ENCODE measurements around the gene CHRNG.
"Not testable (repeated sequence)": the region's sequence is repeated elsewhere in the genome, so short reads cannot be mapped to it uniquely, and the experiment has no call there.

CHRNG gene

DNA sequence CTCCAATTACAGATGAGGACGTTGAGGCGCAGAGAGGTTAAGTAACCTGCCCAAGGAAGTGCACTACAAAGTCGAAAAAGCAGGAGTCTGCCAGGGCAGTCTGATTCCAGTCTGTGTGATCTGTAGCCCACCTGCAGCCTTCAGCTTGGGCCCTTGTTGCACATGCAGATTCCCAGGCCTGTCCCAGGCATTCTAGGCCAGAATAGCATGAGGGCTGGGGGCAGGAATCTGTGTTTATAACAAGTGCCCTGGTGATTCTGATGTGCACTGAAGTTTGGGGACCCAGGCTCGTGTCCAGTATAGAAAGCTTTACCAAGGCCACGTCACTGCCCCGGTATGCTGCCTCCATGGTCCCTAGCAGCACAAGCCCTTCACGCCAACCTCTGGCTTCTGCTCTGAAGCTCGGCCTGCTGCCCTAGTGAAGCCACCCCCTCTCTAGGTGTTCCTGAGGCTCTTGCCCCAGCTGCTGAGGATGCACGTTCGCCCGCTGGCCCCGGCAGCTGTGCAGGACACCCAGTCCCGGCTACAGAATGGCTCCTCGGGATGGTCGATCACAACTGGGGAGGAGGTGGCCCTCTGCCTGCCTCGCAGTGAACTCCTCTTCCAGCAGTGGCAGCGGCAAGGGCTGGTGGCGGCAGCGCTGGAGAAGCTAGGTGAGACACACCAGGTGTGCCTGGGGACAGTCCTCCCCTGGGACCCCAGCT is 4.6 kb downstream of the CHRNG start:
- DNase-seq: no peak

DNA sequence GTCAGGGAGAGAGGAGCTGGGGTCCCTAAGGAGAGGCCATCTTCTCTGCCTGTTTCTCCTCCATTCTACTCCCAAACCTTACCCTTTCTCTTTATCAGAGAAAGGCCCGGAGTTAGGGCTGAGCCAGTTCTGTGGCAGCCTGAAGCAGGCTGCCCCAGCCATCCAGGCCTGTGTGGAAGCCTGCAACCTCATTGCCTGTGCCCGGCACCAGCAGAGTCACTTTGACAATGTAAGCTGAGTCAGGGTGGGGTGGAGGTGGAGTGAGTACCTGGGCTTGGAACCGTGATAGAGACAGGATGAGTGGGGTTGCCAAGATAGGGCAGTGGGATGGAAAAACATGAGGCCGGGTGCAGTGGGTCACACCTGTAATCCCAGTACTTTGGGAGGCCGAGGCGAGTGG is 5.2 kb downstream of the CHRNG start:
- no peak for DNase-seq

DNA sequence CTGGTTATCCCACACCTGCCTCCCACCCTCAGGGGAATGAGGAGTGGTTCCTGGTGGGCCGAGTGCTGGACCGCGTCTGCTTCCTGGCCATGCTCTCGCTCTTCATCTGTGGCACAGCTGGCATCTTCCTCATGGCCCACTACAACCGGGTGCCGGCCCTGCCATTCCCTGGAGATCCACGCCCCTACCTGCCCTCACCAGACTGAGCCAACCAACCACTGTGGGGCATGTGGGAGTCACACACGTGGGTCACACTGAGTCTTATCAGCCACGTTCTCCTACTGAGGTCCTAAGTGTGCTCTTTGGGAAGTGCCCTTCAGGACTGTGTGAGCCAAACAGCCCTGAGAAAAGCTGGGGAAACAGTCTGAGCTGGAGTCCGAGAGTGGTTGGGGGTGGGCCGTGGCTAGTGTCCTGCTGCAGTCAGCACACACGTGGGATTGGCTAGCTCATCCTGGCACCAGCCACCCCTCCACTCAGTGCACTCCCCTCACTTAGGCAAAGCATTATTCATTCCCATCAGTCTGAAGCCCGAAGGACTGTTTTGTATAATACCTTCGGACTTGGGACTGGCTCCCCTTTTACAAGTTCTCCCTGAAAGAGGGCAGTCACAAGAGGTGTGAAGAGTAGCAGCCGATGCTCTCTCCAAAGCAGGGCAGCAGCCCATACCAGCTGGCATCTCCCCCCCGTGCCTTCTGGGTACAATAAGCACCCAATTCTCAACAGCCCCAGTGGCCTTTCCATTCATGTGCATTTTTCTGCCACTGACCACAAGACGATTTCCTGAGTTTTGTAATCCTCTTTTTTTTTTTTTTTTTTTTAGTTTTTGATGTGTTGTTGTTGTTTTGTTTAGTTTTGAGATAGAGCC is 6.3 kb downstream of the CHRNG start:
- DNase-seq: peak in 4 of 56 donors; percentile 8 to 36 (median 16)

DNA sequence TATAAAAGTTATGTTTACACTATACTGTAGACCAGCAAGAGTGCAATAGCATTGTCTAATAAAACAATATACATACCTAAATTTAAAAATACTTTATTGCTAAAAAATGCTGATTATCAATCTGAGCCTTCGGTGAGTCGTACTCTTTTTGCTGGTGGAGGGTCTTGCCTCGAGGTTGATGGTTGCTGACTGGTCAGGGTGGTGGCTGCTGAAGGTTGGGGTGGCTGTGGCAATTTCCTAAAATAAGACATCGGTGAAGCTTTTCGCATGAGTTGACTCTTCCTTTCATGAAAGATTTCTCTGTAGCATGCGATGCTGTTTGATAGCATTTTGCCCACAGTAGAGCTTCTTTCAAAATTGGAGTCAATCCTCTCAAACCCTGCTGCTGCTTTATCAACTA is 8.5 kb downstream of the CHRNG start:
- DNase-seq: no peak

DNA sequence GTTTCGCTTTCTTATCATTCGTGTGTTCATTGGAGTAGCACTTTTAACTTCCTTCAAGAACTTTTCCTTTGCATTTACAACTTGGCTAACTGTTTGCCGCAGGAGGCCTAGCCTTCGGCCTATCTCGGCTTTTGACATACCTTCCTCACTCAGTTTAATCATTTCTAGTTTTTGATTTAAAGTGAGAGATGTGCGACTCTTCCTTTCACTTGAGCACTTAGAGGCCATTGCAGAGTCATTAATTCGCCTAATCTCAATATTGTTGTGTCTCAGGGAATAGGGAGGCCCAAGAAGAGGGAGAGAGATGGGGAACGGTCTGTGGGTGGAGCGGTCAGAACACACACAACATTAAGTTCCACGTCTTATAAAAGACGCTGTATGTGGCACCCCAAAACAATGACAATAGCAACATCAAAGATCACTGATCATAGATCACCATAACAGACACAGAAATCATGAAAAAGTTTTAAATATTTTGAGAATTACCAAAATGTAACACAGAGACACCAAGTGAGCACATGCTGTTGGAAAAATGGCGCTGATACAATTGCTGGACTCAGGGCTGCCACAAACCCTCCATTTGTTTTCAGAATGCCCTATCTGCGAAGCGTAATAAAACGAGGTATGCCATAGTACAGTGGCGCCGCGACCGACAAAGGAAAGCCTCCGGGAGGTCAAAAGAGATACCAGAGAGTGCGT is 10.3 kb downstream of the CHRNG start:
- DNase-seq: no peak

DNA sequence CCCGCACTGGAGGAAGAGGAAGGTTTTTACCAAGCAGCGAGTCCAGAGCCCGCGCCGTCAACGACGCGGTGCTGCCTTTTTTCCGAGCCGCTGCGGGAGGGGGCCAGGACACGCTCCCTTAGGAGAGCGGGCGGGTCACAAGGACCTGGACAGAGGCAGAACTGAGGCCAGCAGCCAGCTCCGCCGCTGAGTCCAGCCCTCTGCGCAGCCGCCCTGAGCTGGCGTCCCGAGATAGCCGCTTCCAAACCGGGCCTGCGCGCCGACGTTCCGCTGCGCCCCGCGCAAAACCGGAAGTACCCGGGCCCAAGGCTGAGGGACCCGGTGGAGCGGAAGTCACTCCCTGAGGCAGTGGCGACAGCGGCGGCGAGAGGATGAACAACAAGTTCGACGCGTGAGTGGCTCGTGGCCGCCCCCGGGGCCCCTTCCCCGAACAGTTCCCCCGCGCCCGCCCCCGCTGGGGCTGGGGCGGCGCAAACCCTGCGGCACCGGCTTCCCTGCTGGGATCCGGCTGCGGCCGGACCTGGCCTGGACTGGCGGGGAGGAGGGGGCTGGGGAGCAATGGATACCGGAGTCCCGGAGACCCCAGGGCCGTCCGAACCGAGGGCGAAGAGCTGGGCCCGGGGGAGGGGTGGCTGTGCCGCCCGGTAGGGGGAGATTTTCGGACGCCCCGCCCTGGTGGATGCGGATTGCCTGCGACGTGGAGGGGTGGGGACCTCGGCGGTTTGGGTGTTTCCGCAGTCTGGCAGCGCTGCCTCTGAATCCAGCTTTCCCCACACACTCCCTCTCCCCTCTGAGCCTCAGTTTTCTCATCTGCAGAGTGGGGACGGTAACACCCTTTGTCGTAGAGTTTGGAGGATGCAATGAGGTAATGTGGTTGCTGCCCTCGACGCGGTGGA is 11.1 kb downstream of the CHRNG start, which contains the start of the genes EIF4E2 and TIGD1:
Gene EIF4E2, plus strand, starts transcription at position 336 of the 896 bp plus-strand sequence. Its CDS starts 36 bp downstream, at position 372.
Gene TIGD1, minus strand, starts transcription at position 204 of the 896 bp plus-strand sequence. CDS start 675 bp downstream, outside the sequence.
- peak; percentile 24 to 97 (median 92) for DNase-seq

DNA sequence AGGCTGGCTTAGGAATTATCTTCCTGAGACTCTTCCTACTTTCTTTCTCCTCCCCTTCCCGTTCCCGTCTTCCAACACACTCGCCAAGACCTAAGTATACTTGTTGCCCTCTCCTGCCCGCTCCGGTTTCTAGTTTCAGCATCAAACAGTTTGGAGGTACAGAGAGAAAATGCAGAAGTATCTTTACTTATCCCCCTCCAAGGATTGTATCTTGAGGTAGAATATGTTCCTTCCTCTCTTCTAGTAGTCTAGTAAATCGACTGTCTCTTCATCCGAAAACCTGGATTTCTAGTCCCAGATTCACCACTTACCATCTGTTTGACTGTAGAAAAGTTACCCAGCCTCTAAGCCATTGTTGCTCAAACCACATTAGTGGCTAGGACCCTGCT is 11.8 kb downstream of the CHRNG start:
- no peak for DNase-seq

DNA sequence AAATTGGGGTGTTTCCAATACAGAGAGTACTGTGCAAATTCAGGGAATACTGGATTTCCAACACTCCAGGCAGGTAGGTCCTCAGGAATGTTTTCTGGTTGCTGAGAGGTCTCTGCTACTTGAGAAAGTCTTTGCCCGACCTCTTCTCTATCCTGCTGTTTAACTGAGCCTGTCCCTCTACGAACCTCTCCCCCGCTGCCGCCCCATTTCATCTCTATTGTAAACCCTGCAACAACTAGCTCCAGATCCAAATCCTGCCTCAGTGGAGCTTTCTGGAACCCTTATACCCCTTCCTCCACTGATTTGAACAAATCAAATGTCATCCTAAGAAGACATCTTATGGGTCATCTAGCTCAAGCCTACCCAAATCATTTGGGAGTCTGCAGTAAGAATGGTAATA is 12.3 kb downstream of the CHRNG start:
- no peak for DNase-seq

DNA sequence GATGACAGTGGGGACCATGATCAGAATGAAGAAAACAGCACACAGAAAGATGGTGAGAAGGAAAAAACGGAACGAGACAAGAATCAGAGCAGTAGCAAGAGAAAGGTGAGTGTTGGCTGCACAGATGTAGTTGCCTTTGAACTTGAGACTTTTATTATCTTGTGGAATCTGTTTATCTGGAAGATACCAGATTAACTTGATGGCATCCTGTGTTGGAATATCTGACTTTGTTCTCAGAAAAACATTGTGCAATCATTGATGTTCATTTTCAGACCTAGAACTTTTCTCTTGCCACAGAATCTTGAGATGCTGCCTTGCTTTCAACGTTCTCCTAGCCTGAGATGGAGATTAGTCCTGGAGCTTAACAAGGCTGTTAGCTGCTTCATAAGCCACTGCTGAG is 16.9 kb downstream of the CHRNG start:
- no peak for DNase-seq

DNA sequence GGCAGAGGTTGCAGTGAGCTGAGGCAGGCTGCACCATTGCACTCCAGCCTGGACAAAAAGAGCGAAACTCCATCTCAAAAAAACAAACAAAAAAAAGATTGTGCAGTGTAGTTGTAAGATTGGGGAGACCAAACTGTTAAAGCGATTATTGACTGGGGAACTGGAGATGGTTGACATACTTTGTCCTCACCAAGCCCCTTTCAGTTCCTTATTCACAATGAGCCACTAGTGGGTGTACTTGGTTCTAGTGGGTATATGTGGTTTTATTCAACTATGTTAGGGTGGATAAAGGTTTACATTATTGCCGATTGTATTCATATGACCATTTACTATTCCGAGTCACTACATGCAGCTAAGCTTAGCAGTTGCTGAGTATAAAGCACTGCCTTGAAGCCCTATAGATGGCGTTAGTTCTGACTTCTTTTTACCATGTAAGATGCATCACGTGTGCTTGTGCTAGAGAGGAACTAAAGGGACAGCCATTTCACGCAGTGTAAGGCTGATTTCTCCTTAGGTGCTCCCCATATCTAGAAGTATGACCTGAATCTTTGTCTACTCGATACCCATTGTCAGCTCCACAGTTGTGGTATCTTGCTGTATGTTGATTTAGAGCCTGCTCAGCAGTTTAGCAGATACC is 23.1 kb downstream of the CHRNG start:
- no peak for DNase-seq

DNA sequence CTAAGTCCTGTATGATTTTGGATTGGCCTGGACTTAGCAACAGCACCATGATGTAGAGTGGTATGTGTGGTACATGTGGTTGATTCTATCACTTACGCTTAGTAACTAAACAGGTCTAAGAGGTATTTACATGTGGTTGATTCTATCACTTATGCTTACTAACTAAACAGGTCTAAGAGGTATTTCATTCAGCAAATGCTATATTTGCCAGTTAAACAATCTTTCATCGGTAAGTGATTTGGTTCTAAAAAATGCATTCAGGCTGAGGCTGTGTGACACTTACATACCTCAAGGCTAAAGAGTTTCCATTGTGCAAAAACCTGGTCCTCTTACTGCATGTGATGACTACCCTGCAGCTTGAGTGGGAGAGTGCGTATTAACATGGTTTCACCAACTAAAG is 24.1 kb downstream of the CHRNG start:
- no peak for DNase-seq

DNA sequence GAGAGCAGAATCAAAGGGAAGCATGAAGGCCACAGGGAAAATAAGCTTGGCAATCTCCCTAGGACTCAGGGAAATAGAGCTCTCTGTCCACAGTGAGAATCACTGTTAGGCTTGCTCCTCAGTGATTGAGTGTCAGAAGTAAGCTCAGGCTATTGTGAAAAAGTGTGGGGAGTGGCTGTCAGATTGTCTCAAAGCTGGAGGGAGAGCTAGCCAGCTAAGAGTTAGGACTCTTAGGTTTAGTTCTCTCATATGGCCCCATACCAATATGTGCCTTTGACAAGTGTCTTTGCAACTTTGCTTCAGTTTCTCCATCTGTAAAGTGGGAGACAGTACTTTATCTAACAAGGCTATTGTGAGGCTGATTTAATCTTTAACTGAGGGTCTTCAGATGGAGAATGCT is 28.2 kb downstream of the CHRNG start:
- no peak for DNase-seq

DNA sequence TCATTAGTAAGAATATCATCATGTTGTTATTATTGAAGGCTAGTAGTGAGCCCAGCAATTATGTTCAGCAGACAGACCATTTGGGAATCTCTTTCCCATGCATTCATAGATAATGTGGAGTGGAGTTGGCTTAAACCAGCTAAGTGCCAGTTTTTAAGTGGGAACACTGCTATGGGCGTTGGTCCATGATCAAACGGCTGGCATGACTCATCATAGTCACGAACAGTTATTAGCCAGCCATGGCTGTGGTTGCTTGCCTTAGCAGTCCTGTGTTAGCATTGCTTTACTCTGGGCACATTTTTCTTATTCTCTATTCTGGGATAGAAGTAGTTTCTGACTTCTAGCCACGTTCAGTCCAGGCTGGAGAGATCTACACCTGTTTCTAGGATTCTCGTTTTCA is 28.7 kb downstream of the CHRNG start:
- peak in 1 of 56 donors; percentile 13 for DNase-seq

DNA sequence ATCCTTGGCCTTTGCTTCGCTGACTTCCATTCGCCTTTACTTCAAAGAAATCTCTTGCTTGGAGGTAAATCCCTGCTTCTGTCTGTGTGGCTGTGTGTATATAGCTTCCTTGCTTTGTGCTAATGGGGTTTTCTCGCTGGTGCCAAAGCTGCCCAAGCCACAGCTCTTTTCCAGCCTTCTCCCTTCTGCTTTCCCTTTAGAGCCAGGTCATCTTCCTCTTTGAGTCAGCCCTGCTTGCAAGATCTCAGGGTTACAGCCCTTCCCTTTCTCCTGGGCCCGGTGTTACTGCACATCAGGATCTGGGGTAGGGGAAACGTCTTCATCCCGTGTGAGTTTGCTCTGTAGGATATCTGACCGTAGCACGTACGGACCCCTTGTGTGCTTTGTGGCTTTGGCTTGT is 30.0 kb downstream of the CHRNG start:
- DNase-seq: no peak

DNA sequence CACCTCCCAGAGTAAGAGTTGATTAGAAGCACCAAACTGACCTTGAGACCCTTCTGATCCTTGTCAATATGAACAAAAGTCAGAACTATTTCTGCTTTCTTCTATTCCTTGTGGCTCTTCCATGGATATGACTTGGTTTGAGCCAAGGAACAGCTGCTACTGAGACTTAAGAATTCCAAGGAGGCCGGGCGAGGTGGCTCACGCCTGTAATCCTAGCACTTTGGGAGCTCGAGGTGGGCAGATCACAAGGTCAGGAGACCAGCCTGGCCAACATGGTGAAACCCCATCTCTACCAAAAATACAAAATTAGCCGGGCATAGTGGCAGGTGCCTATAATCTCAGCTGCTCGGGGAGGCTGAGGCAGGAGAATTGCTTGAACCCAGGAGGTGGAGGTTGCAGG is 31.0 kb downstream of the CHRNG start:
- not testable (repeated sequence) for DNase-seq

DNA sequence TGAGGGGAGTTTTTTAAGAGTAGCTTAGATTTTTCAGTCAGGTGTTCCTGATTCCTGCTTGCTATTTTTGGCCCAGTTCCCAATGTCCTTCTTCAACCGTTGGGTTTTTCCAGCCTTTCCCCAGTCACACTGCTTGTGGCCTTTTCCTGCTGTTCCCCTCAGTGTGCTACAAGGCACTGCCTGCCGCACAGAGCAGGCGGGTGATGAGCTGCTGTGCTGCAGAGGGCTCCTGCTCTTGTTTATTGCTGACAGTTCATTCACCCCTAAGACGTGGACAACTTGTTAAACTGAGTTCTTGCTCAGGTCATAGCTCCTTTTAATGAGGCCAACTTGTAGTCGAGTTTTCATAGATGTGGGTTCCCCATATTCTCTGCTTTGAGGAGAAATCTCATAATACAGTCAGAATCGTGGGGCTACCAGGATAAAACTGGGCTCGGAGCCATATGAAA is 31.6 kb downstream of the CHRNG start:
- peak in 3 of 56 donors; percentile 7 to 15 (median 11) for DNase-seq

DNA sequence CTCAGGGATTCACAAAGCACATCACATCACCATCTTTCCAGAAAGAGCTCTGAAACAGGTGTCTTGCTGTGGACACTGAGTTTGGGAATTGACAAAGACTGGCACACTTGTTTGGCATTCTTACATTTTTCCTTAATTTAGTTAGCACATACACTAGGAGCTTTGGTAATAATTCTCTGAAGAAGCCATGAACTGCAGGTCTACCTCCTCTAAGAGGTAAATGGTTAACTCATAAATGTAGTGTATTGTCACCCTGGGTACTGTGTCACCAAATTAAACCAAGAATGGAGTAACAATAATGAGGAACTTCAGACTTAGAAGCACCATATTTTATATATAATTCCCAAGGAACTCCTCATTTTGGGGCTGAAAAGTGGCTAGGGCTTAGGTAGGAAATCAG is 33.5 kb downstream of the CHRNG start:
- DNase-seq: no peak

DNA sequence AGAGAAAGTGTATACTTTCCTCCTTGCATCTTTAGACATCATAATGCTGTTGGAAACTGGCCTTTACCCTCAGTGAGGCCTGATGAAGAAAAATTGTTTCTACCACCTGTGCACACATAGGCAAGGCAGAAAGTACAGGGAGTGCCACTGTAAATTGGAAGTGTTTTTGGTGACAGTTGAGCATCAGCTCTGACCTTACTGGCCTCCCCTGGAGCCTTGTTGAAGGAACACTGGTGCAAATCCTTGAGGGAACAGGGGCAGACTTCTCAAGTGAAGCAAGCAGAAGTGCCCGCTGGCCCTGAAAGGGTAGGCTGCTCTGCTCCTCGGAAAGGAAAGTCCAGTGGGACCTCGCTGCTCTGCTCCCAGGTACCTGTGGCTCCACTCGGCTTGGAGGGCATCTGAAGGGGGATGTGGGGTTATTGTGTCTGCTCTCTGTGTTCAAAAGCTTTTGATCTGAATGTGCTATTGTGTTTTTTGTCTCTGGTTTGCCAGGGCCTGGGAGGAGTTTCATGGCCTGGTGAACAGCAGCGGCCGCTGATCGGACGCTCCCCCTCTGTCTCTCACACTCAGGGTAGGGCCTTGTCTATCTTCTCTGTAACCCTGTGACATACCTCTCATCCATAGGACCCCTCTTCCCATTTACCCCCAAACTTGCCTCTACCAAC is 34.4 kb downstream of the CHRNG start:
- DNase-seq: peak in 10 of 56 donors; percentile 9 to 28 (median 14)

DNA sequence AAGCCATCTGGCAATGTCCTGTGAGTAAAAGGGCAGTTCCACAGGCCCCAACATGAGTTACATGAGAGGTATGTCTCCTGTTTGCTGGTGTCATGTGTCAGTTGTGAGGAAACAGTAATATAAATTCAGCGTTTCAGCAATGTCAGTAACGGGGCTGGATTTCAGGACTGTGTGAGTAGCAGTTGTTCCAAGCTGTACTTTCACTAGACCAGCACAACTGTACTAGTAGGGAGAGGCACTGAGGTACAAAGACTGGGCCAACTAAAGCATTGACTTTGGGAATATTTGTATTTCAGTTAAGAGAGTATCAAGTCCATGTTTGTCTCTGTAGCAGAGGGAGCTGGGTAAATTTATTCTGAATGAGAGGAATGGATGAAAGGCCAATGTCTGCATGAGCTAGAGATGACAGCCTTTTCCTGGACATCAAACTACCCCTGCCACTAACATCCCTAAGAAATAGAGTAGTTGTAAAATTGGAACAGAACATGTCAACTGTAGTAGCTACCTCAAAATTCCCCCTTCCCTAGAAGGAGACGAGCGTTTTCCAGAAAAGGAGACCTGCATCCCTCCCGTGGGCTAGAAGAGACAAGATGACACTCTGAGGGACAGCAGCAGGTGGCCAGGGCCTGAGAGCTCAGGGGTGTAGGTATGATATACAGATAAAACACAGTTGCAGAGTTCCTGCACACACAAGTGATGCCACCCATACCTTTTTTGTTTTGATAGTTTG is 35.3 kb downstream of the CHRNG start:
- DNase-seq: no peak

Measured in nucleus accumbens (tissue), 56 donors.